DND-41 (cell line): ENCODE results near the gene AADACL3.

Source experiments
- CTCF ChIP-seq: IDR thresholded peaks from 2 replicates; pipeline ENCODE4 v1.5.1; 2012; ENCODE audit warnings: borderline replicate concordance, low read length, moderate library complexity, mild to moderate bottlenecking; ENCODE audit not compliant: poor library complexity, severe bottlenecking; ENCODE audit errors: extremely low read depth
- EZH2 ChIP-seq: IDR thresholded peaks from 3 replicates; pipeline ENCODE4 v1.6.1; 2012; ENCODE audit warnings: borderline replicate concordance, low read depth, mild to moderate bottlenecking, moderate library complexity, low read length, inconsistent platforms; ENCODE audit not compliant: severe bottlenecking

- no peak for TF ChIP-seq CTCF
- TF ChIP-seq EZH2 = no peak
Observed at GRCh38 chr1:12714710-12715475, 1.0 kb upstream of the AADACL3 start.
